ENCODE results near the gene RPL7A. TPM values are rescaled to one million over a fixed set of nuclear protein-coding genes. Genes with fewer than 3 reads are reported as not detected.
"Not testable (repeated sequence)": the region's sequence is repeated elsewhere in the genome, so short reads cannot be mapped to it uniquely, and the experiment has no call there.

The RPL7A gene
- total RNA-seq, 1 donor from 2014 or later = 2,746 TPM

DNA sequence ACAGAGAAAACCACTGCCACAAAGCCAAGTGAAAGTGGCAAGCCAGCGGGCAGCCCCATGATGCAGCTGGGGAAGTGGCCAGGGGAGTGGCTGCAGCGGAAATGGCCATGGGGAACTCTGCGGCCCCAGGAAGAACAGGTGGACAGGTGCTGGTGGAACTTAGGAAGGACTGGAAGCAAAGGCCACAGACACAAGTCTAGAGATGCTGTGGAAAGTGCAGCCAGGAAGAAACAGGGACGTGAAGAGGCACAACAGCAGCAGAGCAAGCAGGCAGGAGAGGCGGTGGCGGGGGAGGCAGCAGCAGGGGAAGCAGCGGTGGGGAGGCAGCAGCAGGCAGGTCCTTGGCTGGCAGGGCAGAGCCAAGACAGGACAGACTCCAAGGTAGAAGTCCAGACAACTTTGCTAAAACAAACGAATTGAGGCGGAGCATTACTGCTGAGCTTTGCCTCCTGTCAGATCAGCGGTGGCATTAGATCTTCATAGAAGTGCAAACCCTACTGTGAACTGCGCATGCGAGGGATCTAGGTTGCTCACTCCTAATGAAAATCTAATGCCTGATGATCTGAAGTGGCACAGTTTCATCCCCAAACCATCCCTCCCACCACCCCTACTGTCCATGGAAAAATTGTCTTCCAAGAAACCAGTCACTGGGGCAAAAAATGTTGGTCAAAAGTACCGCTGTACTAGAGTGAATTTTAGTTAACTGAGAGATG lies 23.9 kb upstream of the RPL7A start:
- no peak overlapping the region for H3K4me3 Mint-ChIP-seq
- no peak for DNase-seq (ENCODE audit: low read depth, low spot score)
- peak overlapping the region; percentile 20 for H3K27ac Mint-ChIP-seq (ENCODE audit: unreplicated experiment)
- no peaks in the 10 kb centered on the region for H3K9me3 Mint-ChIP-seq
- TF ChIP-seq, protein P1, sequence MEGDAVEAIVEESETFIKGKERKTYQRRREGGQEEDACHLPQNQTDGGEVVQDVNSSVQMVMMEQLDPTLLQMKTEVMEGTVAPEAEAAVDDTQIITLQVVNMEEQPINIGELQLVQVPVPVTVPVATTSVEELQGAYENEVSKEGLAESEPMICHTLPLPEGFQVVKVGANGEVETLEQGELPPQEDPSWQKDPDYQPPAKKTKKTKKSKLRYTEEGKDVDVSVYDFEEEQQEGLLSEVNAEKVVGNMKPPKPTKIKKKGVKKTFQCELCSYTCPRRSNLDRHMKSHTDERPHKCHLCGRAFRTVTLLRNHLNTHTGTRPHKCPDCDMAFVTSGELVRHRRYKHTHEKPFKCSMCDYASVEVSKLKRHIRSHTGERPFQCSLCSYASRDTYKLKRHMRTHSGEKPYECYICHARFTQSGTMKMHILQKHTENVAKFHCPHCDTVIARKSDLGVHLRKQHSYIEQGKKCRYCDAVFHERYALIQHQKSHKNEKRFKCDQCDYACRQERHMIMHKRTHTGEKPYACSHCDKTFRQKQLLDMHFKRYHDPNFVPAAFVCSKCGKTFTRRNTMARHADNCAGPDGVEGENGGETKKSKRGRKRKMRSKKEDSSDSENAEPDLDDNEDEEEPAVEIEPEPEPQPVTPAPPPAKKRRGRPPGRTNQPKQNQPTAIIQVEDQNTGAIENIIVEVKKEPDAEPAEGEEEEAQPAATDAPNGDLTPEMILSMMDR (conservative IDR thresholded peaks at IDR 0.05) = no peak
- H3K36me3 Mint-ChIP-seq (ENCODE audit: low read depth) = peaks cover 6% of the 10 kb centered on the region
- H3K4me1 Mint-ChIP-seq = no peaks in the 10 kb centered on the region
- H3K27me3 Mint-ChIP-seq (ENCODE audit: low read depth) = no peaks in the 10 kb centered on the region

DNA sequence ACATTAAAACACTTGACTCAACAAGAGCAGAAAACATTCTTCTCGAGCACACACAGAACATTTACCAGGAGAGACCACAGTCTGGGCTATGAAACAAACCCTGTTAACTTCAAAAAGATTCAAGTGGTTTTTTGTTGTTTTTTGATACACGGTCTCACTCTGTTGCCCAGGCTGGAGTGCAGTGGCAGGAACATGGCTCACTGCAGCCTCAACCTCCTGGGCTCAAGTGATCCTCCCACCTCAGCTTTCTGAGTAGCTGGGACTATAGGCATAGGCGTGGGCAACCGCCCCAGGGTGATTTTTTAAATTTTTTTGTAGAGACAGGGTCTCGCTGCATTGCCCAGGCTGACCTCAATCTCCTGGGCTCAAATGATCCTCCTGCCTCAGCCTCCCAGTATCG lies 21.0 kb upstream of the RPL7A start:
- H3K9me3 Mint-ChIP-seq; H3K27me3 Mint-ChIP-seq (ENCODE audit: low read depth); H3K4me1 Mint-ChIP-seq; H3K27ac Mint-ChIP-seq (ENCODE audit: unreplicated experiment); DNase-seq (ENCODE audit: low read depth, low spot score); H3K4me3 Mint-ChIP-seq: not testable (repeated sequence)
- H3K36me3 Mint-ChIP-seq (ENCODE audit: low read depth) = peaks cover 15% of the 10 kb centered on the region

DNA sequence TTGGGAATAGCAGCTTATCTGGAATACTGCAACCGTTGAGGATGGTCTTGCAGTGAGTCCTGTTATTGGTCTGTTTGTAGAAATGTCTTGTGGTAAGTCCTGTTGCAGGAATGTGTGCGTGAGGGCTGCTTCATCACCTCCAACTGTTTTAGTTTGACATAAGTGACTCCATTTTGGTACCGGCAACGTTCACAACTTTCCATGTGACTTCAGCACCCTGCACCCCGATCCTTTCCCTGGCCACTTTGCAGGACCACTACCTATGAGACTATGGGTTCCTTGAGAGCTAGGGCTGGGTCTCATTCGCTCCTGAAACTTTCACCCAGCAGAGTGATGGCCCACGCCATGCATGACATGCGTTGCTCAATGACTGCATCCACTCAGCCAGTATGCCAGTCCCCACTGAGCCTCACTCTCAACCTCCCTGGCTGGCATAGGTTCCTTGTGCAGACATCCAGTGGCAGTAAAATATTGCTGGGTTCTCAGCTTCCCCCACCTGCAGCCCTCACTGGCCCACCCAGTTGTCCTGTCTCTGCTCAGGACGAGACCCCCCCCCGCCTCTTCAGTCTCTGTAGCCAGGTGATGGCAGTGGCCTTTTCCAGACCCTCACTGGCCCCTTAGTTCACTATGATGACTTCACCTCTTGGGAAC lies 20.1 kb upstream of the RPL7A start:
- TF ChIP-seq, protein P1 (conservative IDR thresholded peaks at IDR 0.05) = no peak
- no peak overlapping the region for H3K27ac Mint-ChIP-seq (ENCODE audit: unreplicated experiment)
- no peaks in the 10 kb centered on the region for H3K4me1 Mint-ChIP-seq
- H3K9me3 Mint-ChIP-seq = no peaks in the 10 kb centered on the region
- H3K27me3 Mint-ChIP-seq (ENCODE audit: low read depth) = no peaks in the 10 kb centered on the region
- no peak for DNase-seq (ENCODE audit: low read depth, low spot score)
- H3K36me3 Mint-ChIP-seq (ENCODE audit: low read depth) = peaks cover 15% of the 10 kb centered on the region
- no peak overlapping the region for H3K4me3 Mint-ChIP-seq

- not testable (repeated sequence) for H3K27ac Mint-ChIP-seq (ENCODE audit: unreplicated experiment); H3K4me3 Mint-ChIP-seq; H3K27me3 Mint-ChIP-seq (ENCODE audit: low read depth); H3K9me3 Mint-ChIP-seq; DNase-seq (ENCODE audit: low read depth, low spot score); H3K4me1 Mint-ChIP-seq
- H3K36me3 Mint-ChIP-seq (ENCODE audit: low read depth) = peaks cover 15% of the 10 kb centered on the region
- TF ChIP-seq, protein P1 (conservative IDR thresholded peaks at IDR 0.05) = peak; percentile 75
These were observed 18.5 kb upstream of the RPL7A start for GRCh38 chr9:133329306-133330156.

DNA sequence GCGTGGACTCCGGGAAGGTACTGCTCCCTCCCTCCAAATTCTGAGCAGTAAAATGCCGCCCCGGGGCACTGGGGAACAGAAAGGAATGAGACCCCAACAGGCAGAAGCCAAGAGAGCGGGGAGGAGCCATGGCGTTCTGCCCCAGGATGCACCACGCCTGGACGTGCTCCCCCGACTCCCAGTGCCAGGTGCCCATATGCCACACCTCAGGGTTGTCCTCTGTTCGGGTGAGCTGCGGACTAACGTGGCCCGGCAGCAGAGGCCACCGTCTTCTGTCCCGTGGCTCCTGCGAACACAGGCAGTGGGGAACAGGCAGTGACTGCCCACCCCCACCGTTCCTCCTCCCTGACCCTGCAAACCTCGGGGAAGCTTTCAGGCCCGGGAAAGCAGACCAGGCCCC lies 16.8 kb upstream of the RPL7A start:
- H3K4me1 Mint-ChIP-seq = peaks cover 12% of the 10 kb centered on the region
- peaks cover 15% of the 10 kb centered on the region for H3K36me3 Mint-ChIP-seq (ENCODE audit: low read depth)
- H3K27ac Mint-ChIP-seq (ENCODE audit: unreplicated experiment) = no peak overlapping the region
- DNase-seq (ENCODE audit: low read depth, low spot score) = no peak
- TF ChIP-seq, protein P1 (conservative IDR thresholded peaks at IDR 0.05) = no peak
- no peaks in the 10 kb centered on the region for H3K27me3 Mint-ChIP-seq (ENCODE audit: low read depth)
- no peaks in the 10 kb centered on the region for H3K9me3 Mint-ChIP-seq
- no peak overlapping the region for H3K4me3 Mint-ChIP-seq

All from neural crest cell (in vitro differentiated cells).